T-cell (primary cell): ENCODE measurements around the gene SUGCT. TPM values are rescaled to one million over a fixed set of nuclear protein-coding genes. Genes with fewer than 3 reads are reported as not detected.

Experiments
- ATAC-seq, 4 experiments: fragments of 200-7000 bp in 3 of 4; fragments of 150-1000 bp in 1 of 4; cut with Tn5 transposase; replicated peaks in 1 of 4; 1 replicate in 3 of 4; 2 replicates in 1 of 4; pipeline ENCODE4 v1.10.0; 2021; ENCODE audit warnings: moderate library complexity in 3 of 4, mild to moderate bottlenecking in 2 of 4, moderate number of reproducible peaks in 1 of 4
- CTCF ChIA-PET, 2 donors: fragments of 300-600 bp; sonication (Branson Sonifier 250); formaldehyde crosslinking; loops; one replicate each; lab custom pipeline; 2022; ENCODE audit warnings: antibody characterized with exemption in 2 of 2; lab: Charles Lee
- POLR2A ChIA-PET, 2 donors: fragments of 300-600 bp; sonication (Branson Sonifier 250); formaldehyde crosslinking; loops; one replicate each; lab custom pipeline; 2022; ENCODE audit warnings: antibody characterized with exemption in 2 of 2; lab: Charles Lee
- DNase-seq, 35 experiments: peaks; one replicate each; pipeline versions ENCODE4 v3.0.0 to v3.0.0-alpha.2; 2013 to 2023
- H3K27ac ChIP-seq: one replicate; pipeline ENCODE4 v1.5.1; 2013; ENCODE audit warnings: low read length
- H3K27me3 ChIP-seq, 2 experiments: replicated peaks in 1 of 2; 1 replicate in 1 of 2; 2 replicates in 1 of 2; pipeline versions ENCODE4 v1.6.1 to v1.7.0; 2013; ENCODE audit warnings: low read length in 1 of 2, mixed read lengths in 1 of 2; ENCODE audit not compliant: control insufficient read depth in 2 of 2, insufficient read depth in 2 of 2; ENCODE audit errors: extremely low read depth in 1 of 2
- H3K36me3 ChIP-seq, 2 donors: 1 replicate in 1 of 2; 2 replicates in 1 of 2; pipeline versions ENCODE4 v1.6.1 to v1.7.0; 2013; ENCODE audit warnings: low read length in 1 of 2; ENCODE audit not compliant: control insufficient read depth in 2 of 2, insufficient read depth in 1 of 2; ENCODE audit errors: extremely low read depth in 1 of 2
- H3K4me1 ChIP-seq, 2 experiments: 1 replicate in 1 of 2; 2 replicates in 1 of 2; pipeline versions ENCODE4 v1.6.1 to v1.7.0; 2013; ENCODE audit warnings: low read length in 2 of 2, mixed read lengths in 1 of 2; ENCODE audit not compliant: insufficient read depth in 2 of 2, control insufficient read depth in 1 of 2; ENCODE audit errors: extremely low read depth in 1 of 2
- H3K4me3 ChIP-seq, 2 donors: 1 replicate in 1 of 2; 2 replicates in 1 of 2; pipeline versions ENCODE4 v1.5.1 to v1.7.0; 2013; ENCODE audit warnings: mild to moderate bottlenecking in 2 of 2, low read length in 1 of 2, moderate library complexity in 1 of 2; ENCODE audit not compliant: control insufficient read depth in 1 of 2; ENCODE audit errors: extremely low read depth in 1 of 2
- H3K9me3 ChIP-seq: 2 replicates; pipeline ENCODE4 v1.7.0; 2013
- H3K27ac Mint-ChIP-seq, 2 donors: one replicate each; pipeline ENCODE4 v1.8.0; 2020 to 2021; ENCODE audit warnings: mild to moderate bottlenecking in 2 of 2, mixed read lengths in 2 of 2
- H3K27me3 Mint-ChIP-seq, 2 donors: one replicate each; pipeline ENCODE4 v1.8.0; 2021 to 2022; ENCODE audit warnings: mixed read lengths in 2 of 2
- H3K36me3 Mint-ChIP-seq: one replicate; pipeline ENCODE4 v1.8.0; 2021; ENCODE audit warnings: mixed read lengths
- H3K4me1 Mint-ChIP-seq, 3 donors: one replicate each; pipeline ENCODE4 v1.8.0; 2020 to 2022; ENCODE audit warnings: mixed read lengths in 3 of 3, mild to moderate bottlenecking in 1 of 3
- H3K4me3 Mint-ChIP-seq, 3 donors: one replicate each; pipeline ENCODE4 v1.8.0; 2020 to 2022; ENCODE audit warnings: mild to moderate bottlenecking in 3 of 3, mixed read lengths in 3 of 3, moderate library complexity in 3 of 3
- H3K9me3 Mint-ChIP-seq, 3 donors: one replicate each; pipeline ENCODE4 v1.8.0; 2020 to 2022; ENCODE audit warnings: mixed read lengths in 3 of 3
- WGBS: methylation state at CpG from one replicate; pipeline ENCODE4 v1.1.5; 2013; ENCODE audit warnings: missing lambda C conversion rate; ENCODE audit not compliant: insufficient coverage; 5-methylcytosine and 5-hydroxymethylcytosine counted together
- total RNA-seq, 35 experiments: library from RNA in 6 of 35; stranded (reverse) in 6 of 35; fragments of 120-200 nt in 1 of 35; gene quantifications; one replicate each; pipeline versions ENCODE4 v1.2.1 to v1.2.4 and lab custom pipeline; 2013 to 2026

The SUGCT gene
- total RNA-seq, 5 donors from 2014 or later (not counting 1 experiment from before 2014, with no cell fraction given) = 1.3 to 3.1 (median 2.3) TPM

DNA sequence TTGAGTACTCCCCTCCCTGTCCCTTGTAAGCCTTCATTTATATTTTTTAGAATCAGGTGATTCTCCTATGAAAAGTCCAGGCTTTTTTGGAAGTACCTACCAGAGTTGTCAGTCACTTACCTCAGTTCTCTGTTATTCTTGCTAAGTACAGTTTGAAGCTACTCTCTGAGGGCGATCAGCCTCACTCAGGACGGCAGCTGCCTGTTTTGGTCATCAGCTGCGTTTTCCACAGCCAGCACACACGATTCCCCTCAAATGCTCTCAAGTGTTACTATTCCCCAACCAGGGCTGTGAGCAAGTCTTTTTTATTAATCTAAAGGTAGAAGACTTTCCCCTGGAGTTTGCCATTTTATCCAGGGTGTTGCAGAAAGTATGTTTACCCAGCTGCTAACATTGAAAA is 328.6 kb downstream of the SUGCT start:
- DNase-seq = no peak
- ChIA-PET POLR2A (no interaction called here), CTCF (no interaction called here)
- Mint-ChIP-seq H3K4me3 (no peak overlapping the region), H3K9me3 (no peaks in the 10 kb centered on the region), H3K4me1 (no peaks in the 10 kb centered on the region), H3K36me3 (no peaks in the 10 kb centered on the region), H3K27ac (no peak overlapping the region), H3K27me3 (no peaks in the 10 kb centered on the region)
- WGBS = 100% methylated on average over 1 of the region's 4 CpGs
- Histone ChIP-seq H3K4me1 (no peaks in the 10 kb centered on the region), H3K9me3 (no peaks in the 10 kb centered on the region), H3K36me3 (no peaks in the 10 kb centered on the region), H3K27ac (no peak overlapping the region), H3K4me3 (no peak overlapping the region), H3K27me3 (no peaks in the 10 kb centered on the region)
- no peak for ATAC-seq

DNA sequence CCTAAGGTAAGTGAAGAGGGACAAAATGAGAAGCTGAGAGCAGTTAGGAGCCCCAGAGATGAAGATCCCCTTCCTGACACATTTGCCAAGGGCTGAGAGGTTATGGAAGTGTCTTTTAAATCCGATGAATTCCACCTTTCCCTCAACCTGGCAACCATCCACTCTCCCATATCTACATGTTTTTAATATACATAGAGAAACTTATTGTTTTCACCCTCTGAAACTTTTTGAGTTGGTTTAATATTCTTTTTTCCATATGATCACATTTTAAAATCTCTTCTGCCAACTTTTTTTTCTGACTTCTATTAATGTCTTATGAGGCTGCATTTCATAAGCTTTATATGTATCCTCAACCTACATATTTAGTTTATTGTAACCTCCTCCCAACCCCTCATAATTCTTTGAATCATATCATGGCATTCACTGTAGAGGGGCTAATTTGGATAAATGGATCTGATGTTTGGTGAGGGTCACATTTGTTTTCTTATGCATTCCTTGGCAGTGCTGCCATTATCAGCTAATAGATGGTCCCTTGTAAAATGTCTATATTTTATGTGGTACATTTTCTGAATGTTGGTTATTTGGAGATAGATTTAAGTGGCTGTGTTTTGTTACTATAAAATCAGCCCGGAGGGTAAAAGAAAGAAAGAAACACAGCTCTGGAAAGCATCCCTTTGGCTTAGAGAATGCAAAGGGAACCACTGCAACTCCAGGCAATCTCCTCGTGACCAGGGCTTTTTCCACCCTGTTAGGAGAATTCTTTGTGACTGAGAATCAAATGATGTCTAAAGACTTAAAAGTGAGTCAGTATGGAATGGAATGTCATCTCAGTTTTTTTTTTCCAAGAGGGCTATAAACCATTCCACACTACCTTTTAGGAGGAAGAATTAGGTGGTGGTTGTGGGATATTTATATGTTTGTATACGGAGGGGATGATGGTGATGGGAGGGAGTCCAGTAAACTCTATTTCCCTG is 334.4 kb downstream of the SUGCT start:
- WGBS = no CpG with 5 or more reads among the region's 4 CpGs
- Histone ChIP-seq H3K36me3 (no peaks in the 10 kb centered on the region), H3K4me1 (no peaks in the 10 kb centered on the region), H3K4me3 (no peak overlapping the region), H3K27ac (no peak overlapping the region), H3K9me3 (no peaks in the 10 kb centered on the region), H3K27me3 (no peaks in the 10 kb centered on the region)
- no peaks in the 10 kb centered on the region for H3K4me1 Mint-ChIP-seq
- no peaks in the 10 kb centered on the region for H3K27me3 Mint-ChIP-seq
- DNase-seq (no peak), ATAC-seq (no peak)
- ChIA-PET POLR2A (no interaction called here), CTCF (no interaction called here)
- H3K27ac Mint-ChIP-seq = no peak overlapping the region
- H3K4me3 Mint-ChIP-seq = no peak overlapping the region
- no peaks in the 10 kb centered on the region for H3K36me3 Mint-ChIP-seq
- H3K9me3 Mint-ChIP-seq = no peaks in the 10 kb centered on the region

DNA sequence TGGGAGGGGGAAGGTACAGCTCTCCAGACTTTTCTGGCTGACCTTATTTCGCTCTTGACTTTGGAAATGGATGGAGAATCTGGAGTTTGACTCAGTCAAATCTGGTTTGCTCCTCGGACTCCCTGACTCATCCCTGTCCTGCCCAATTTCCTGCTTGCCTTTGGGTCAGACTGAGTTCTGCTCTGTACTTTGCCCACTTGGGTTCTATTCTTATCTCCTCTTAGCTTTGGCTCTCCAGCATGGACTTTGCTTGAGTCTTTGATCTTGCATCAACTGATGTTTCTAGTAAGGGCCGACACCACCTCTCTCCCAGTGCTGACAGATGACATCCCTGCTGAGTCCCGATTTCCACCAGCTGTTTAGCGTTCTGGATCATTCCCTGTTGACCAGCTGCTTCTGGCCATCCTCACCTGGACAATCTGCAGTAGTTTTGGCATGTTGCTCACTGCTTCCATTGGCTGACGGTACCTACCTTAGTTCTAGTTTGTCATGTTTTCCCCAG is 335.3 kb downstream of the SUGCT start:
- 79% methylated on average over 6 of the region's 6 CpGs for WGBS
- H3K9me3 ChIP-seq = no peaks in the 10 kb centered on the region
- H3K9me3 Mint-ChIP-seq = no peaks in the 10 kb centered on the region
- H3K4me3 Mint-ChIP-seq = no peak overlapping the region
- H3K27me3 ChIP-seq = no peaks in the 10 kb centered on the region
- no peak overlapping the region for H3K27ac ChIP-seq
- CTCF ChIA-PET = interaction anchor here in 1 of 2 donors (0.7 kb wide), 1 partner anchor 367 kb away, joined by 5 read pairs; no protein-coding TSS in a partner anchor
- no peaks in the 10 kb centered on the region for H3K27me3 Mint-ChIP-seq
- DNase-seq (no peak), ATAC-seq (no peak)
- H3K4me1 Mint-ChIP-seq = no peaks in the 10 kb centered on the region
- H3K4me1 ChIP-seq = no peaks in the 10 kb centered on the region
- no peak overlapping the region for H3K4me3 ChIP-seq
- H3K36me3 ChIP-seq = no peaks in the 10 kb centered on the region
- no peak overlapping the region for H3K27ac Mint-ChIP-seq
- POLR2A ChIA-PET = no interaction called here
- H3K36me3 Mint-ChIP-seq = no peaks in the 10 kb centered on the region

DNA sequence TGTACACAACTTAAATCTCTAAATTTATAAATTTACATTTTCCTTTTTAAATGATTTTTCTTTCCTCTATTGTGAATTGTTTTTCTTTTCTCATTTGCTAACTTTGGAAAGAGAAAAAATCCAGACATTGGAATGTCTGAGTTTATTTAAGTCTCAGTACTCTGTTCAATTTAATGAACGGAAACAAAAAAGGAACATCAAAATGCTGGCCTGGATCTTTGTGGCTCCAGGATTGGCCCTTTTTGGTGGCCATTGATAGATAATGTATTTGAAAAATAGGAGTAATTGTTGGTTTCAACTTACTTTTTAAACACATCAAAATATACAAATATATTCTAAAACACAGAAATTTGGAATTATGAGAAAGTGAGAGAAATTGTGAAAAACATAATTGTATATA is 336.0 kb downstream of the SUGCT start:
- Histone ChIP-seq H3K9me3 (no peaks in the 10 kb centered on the region), H3K36me3 (no peaks in the 10 kb centered on the region), H3K4me3 (no peak overlapping the region), H3K4me1 (no peaks in the 10 kb centered on the region), H3K27ac (no peak overlapping the region), H3K27me3 (no peaks in the 10 kb centered on the region)
- POLR2A ChIA-PET = no interaction called here
- WGBS = no CpG with 5 or more reads among the region's 1 CpG
- Mint-ChIP-seq H3K27ac (no peak overlapping the region), H3K27me3 (no peaks in the 10 kb centered on the region), H3K4me3 (no peak overlapping the region), H3K36me3 (no peaks in the 10 kb centered on the region), H3K4me1 (no peaks in the 10 kb centered on the region), H3K9me3 (no peaks in the 10 kb centered on the region)
- DNase-seq (no peak), ATAC-seq (no peak)
- CTCF ChIA-PET = interaction anchor here in 1 of 2 donors (0.7 kb wide), 1 partner anchor 367 kb away, joined by 5 read pairs; no protein-coding TSS in a partner anchor

DNA sequence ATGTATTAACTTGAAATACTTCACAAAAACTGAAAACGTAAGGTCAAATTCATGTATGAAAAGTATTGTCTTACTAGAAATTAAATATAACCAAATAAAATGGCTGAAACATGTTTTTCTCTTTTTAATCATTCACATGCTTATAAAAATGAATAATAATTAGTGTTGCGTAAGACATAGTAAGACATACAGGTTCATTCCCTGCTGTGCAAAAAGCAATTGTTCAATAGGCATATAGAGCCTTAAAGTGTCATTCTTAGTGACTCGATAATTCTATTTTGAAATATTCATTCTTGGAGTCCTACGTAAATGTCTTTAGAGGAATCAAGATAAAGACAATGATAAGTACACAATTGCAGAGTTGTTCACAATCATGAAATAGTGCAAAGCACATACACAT is 337.1 kb downstream of the SUGCT start:
- Histone ChIP-seq H3K4me3 (no peak overlapping the region), H3K27me3 (no peaks in the 10 kb centered on the region), H3K27ac (no peak overlapping the region), H3K4me1 (no peaks in the 10 kb centered on the region), H3K36me3 (no peaks in the 10 kb centered on the region), H3K9me3 (no peaks in the 10 kb centered on the region)
- no peak overlapping the region for H3K4me3 Mint-ChIP-seq
- no peaks in the 10 kb centered on the region for H3K4me1 Mint-ChIP-seq
- POLR2A ChIA-PET = no interaction called here
- ATAC-seq = no peak
- H3K27me3 Mint-ChIP-seq = no peaks in the 10 kb centered on the region
- no peak overlapping the region for H3K27ac Mint-ChIP-seq
- CTCF ChIA-PET = no interaction called here
- H3K9me3 Mint-ChIP-seq = no peaks in the 10 kb centered on the region
- 100% methylated on average over 1 of the region's 4 CpGs for WGBS
- DNase-seq = no peak
- no peaks in the 10 kb centered on the region for H3K36me3 Mint-ChIP-seq

DNA sequence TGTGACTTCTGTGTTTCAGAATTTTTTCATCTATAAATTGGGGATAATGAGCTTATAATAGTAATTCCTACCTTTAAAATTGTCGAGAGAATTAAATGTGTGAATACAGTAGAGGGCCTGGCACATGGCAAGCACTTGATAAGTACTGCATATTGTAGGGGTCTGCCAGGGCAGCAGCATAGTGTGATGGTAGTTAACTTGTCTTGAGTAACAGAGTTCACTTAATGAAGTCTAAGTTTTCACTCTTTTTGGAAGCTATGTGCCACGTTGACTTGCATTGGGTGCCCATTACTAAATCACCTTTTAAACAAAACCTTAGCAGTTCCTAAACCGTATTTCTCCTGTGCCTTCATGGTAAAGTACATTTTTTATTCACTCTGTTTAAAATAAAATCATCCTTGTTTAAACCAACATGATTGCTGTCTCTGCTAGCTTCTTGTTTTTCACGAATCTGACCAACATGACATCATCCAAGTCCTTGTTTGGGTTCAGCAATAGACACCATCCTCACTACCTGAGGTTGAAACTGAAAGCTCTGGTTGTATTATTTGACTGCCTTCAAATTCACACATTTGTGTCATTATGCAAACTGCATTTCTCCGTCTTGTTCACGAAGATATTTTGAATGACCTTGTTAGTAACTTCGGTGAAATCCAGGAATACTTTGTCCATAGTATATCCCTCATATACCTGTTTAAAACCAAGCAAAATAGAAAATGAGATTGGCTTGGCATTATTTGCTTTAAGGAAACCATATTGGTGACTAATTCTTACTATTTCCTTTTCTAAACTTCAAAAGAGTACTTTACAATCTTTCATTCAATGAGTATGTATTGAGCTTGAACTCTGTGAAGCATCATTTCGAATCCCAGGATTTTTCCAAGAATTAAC is 340.2 kb downstream of the SUGCT start:
- Mint-ChIP-seq H3K36me3 (no peaks in the 10 kb centered on the region), H3K27me3 (no peaks in the 10 kb centered on the region), H3K4me3 (no peak overlapping the region), H3K27ac (no peak overlapping the region), H3K4me1 (no peaks in the 10 kb centered on the region), H3K9me3 (no peaks in the 10 kb centered on the region)
- no peak for ATAC-seq
- no peaks in the 10 kb centered on the region for H3K36me3 ChIP-seq
- no peaks in the 10 kb centered on the region for H3K9me3 ChIP-seq
- ChIA-PET POLR2A (no interaction called here), CTCF (no interaction called here)
- WGBS = 14% methylated on average over 1 of the region's 8 CpGs
- H3K27me3 ChIP-seq = no peaks in the 10 kb centered on the region
- no peaks in the 10 kb centered on the region for H3K4me1 ChIP-seq
- DNase-seq = no peak
- no peak overlapping the region for H3K4me3 ChIP-seq
- H3K27ac ChIP-seq = no peak overlapping the region
